Measurements from ENCODE around the gene NFASC. TPM values are rescaled to one million over a fixed set of nuclear protein-coding genes. Genes with fewer than 3 reads are reported as not detected.

Gene NFASC
- total and polyA plus RNA-seq, 8 donors: 1.1 to 54.2 (median 13.3) TPM

- H3K4me1 ChIP-seq: peaks cover 0 to 33% (median 7%) of the 10 kb centered on the region in 4 donors
- TF ChIP-seq CTCF (IDR thresholded peaks at IDR 0.05) (no peak), POLR2A (IDR thresholded peaks at IDR 0.05) (no peak)
- no peaks in the 10 kb centered on the region for H3K9me3 ChIP-seq
Measured at GRCh38 chr1:204891860-204892259, 21.2 kb downstream of the NFASC start.

GRCh38 chr1:204894031-204894430 lies 23.4 kb downstream of the NFASC start:
- Histone ChIP-seq H3K27ac (no peak overlapping the region), H3K4me3 (no peak overlapping the region), H3K9me3 (no peaks in the 10 kb centered on the region), H3K27me3 (no peaks in the 10 kb centered on the region), H3K36me3 (no peaks in the 10 kb centered on the region), H3K4me1 (peaks cover 0 to 20% (median 7%) of the 10 kb centered on the region in 4 donors)
- intact Hi-C loops (cut with DNase I; ENCODE audit: low total_unique reads): no loop called here
- TF ChIP-seq POLR2AphosphoS5 (IDR thresholded peaks at IDR 0.05) (no peak), EP300 (IDR thresholded peaks at IDR 0.05) (no peak), POLR2A (IDR thresholded peaks at IDR 0.05) (no peak), CTCF (IDR thresholded peaks at IDR 0.05) (no peak)
- DNase-seq: no peak

More at GRCh38 chr1:204891860-204892259, 21.2 kb downstream of the NFASC start:
- Histone ChIP-seq H3K27me3 (no peaks in the 10 kb centered on the region), H3K4me3 (no peak overlapping the region), H3K27ac (no peak overlapping the region), H3K36me3 (no peaks in the 10 kb centered on the region)
- intact Hi-C loops (cut with DNase I; ENCODE audit: low total_unique reads): no loop called here
- WGBS, 5 donors: 67 to 95% (median 89%) methylated on average over 3 of the region's 3 CpGs
- no peak for DNase-seq

DNA sequence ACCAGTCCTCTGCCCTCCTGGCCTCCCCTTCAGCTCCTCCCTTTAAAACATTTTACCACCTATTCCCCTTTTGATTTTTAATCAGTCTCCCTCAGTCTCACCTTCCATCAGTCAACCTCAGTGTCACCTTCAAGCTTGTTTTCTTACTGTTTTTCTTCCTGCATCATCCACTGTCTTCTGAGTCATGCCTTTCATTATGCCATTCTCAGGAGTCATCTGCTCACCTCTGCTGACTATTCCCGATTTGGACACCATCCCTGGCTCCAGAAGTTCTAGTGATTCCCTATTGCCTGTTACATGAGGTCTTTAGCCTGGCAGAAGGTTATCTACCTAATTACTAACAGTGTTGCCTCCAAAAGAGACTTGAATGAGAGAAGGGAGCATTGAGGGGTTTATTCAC lies 23.9 kb downstream of the NFASC start:
- TF ChIP-seq CTCF (IDR thresholded peaks at IDR 0.05) (no peak), EP300 (IDR thresholded peaks at IDR 0.05) (no peak), POLR2AphosphoS5 (IDR thresholded peaks at IDR 0.05) (no peak), POLR2A (IDR thresholded peaks at IDR 0.05) (no peak)
- peaks cover 0 to 14% (median 7%) of the 10 kb centered on the region in 4 donors for H3K4me1 ChIP-seq
- intact Hi-C loops (cut with DNase I; ENCODE audit: low total_unique reads): no loop called here

DNA sequence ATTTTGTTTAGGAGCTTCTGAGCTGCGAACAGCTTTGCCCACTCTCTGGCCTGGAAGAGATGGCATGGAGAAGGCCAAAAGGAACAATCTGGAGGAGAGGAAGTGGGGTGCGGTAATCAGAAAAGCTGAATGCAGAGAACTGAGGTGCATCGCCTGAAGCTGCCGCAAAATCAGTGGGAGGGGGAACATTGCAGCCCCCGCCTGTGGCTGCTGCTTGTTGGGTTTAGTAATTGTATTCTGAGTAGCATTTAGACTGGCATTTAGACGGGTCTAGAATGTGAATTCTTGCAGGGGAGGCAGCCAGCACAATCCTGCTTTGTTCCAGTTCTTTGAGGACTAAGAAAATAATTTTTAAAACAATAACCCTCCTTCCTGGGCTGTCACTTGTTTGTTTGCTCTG lies 25.4 kb downstream of the NFASC start:
- Histone ChIP-seq H3K27me3 (no peaks in the 10 kb centered on the region), H3K36me3 (no peaks in the 10 kb centered on the region), H3K27ac (no peak overlapping the region), H3K4me1 (peaks cover 0 to 7% (median 4%) of the 10 kb centered on the region in 4 donors), H3K4me3 (no peak overlapping the region), H3K9me3 (no peaks in the 10 kb centered on the region)
- 81 to 91% (median 85%) methylated on average over 6 of the region's 6 CpGs for WGBS, 5 donors
- intact Hi-C loops (cut with DNase I; ENCODE audit: low total_unique reads): no loop called here
- no peak for DNase-seq
- TF ChIP-seq CTCF (IDR thresholded peaks at IDR 0.05): no peak
- no peak for TF ChIP-seq EP300 (IDR thresholded peaks at IDR 0.05)
- no peak for TF ChIP-seq POLR2AphosphoS5 (IDR thresholded peaks at IDR 0.05)
- TF ChIP-seq POLR2A (IDR thresholded peaks at IDR 0.05): no peak

More for the DNA sequence above, 23.9 kb downstream of the NFASC start:
- Histone ChIP-seq H3K27me3 (no peaks in the 10 kb centered on the region), H3K9me3 (no peaks in the 10 kb centered on the region), H3K4me3 (no peak overlapping the region), H3K36me3 (no peaks in the 10 kb centered on the region), H3K27ac (no peak overlapping the region)
- DNase-seq: no peak
- 63 to 94% (median 69%) methylated on average over 1 of the region's 1 CpG for WGBS, 5 donors
